IPS DF 6.9 (cell line): ENCODE results near the gene PGM3.

Source experiments
- DNase-seq: peaks from one replicate; pipeline ENCODE4 v3.0.0-alpha.2; 2013; ENCODE audit warnings: low read depth, low spot score
- H3K27ac ChIP-seq: one replicate; pipeline ENCODE4 v1.5.1; 2013; ENCODE audit warnings: low read length, control low read depth
- H3K27me3 ChIP-seq: 2 replicates; pipeline ENCODE4 v1.6.1; 2013; ENCODE audit warnings: mild to moderate bottlenecking, low read length; ENCODE audit not compliant: control insufficient read depth, insufficient read depth
- H3K36me3 ChIP-seq: 2 replicates; pipeline ENCODE4 v1.6.1; 2013; ENCODE audit warnings: low read length; ENCODE audit not compliant: control insufficient read depth, insufficient read depth
- H3K4me1 ChIP-seq: 2 replicates; pipeline ENCODE4 v1.6.1; 2013; ENCODE audit warnings: low read length; ENCODE audit not compliant: control insufficient read depth, insufficient read depth
- H3K4me3 ChIP-seq: 2 replicates; pipeline ENCODE4 v1.5.1; 2013; ENCODE audit warnings: mild to moderate bottlenecking, low read length
- H3K9me3 ChIP-seq: 2 replicates; pipeline ENCODE4 v1.6.1; 2013; ENCODE audit warnings: low read length, inconsistent platforms; ENCODE audit not compliant: control insufficient read depth, insufficient read depth
- WGBS: extraction: QIAGEN DNeasy Blood & Tissue Kit; methylation state at CpG from one replicate; pipeline ENCODE4 v1.1.7; 2013; ENCODE audit warnings: mixed read lengths, missing lambda C conversion rate; ENCODE audit not compliant: insufficient read length, insufficient coverage; 5-methylcytosine and 5-hydroxymethylcytosine counted together

The PGM3 gene

DNA sequence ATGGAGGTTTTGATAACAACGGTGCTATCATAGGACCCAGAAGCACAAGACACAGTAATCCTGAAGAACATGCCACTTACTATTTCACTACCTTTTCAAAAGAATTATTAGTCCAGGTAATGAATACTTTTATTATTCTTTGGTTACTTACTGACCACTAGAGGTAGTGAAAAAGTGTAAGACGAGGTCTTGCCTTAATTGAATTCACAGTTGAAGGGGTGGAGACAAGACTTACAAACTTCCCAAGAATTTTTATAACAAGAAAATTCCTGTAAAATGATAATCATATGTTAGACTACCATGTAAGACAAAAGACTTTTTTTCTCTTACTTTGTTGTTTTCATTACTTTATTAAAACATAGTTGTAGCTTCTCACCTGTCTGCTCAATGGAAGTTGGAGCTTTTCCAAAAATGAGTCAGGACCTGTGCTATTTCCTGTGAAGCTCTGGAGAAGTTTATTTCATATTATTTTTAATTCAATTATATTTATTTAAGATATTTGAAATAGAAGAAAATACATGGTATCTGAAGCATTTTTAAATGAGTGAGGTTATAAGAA is 73.2 kb downstream of the PGM3 start:
- Histone ChIP-seq H3K36me3 (no peaks in the 10 kb centered on the region), H3K27ac (no peak overlapping the region), H3K9me3 (no peaks in the 10 kb centered on the region), H3K27me3 (no peaks in the 10 kb centered on the region), H3K4me1 (no peaks in the 10 kb centered on the region), H3K4me3 (no peak overlapping the region)
- no CpG with 5 or more reads among the region's 2 CpGs for WGBS
- DNase-seq, result no peak

DNA sequence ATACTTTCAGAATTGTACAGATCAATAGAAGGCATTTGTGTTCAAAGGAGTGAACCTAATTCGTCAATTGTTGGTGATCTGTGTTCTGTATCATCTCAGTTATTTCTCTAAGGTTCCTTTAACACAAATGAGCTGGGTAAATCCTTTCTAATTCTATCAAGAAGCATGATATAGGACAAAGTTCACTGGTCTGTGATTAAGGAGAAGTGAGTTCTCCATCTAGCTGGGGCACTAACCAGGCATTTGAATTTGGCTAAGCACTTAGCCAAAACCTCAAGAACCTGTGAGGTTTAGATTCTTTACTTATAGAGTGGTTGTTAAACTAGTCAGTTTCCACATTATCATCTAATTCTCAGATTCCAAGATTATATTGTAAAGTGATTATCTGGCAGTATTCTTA is 75.3 kb downstream of the PGM3 start:
- Histone ChIP-seq H3K27me3 (no peaks in the 10 kb centered on the region), H3K36me3 (no peaks in the 10 kb centered on the region; the same call in 1 of the 2 replicates), H3K27ac (no peak overlapping the region), H3K4me3 (no peak overlapping the region), H3K4me1 (no peaks in the 10 kb centered on the region), H3K9me3 (no peaks in the 10 kb centered on the region)
- no CpG with 5 or more reads among the region's 1 CpG for WGBS
- no peak for DNase-seq
